MM.1S (cell line): ENCODE measurements around the gene EBF3.
A peak's percentile ranks its signal among the peaks of the same experiment; 100 is the strongest.

Experiments
- DNase-seq: peaks from one replicate; pipeline ENCODE4 v3.0.0-alpha.2; 2015
- H2AFZ ChIP-seq: fragments of 300-600 bp; sonication (generic); 2 replicates; pipeline ENCODE4 v1.6.0; 2016; ENCODE audit warnings: antibody characterized with exemption, low read length
- H3F3A ChIP-seq: fragments of 300-600 bp; sonication (generic); 2 replicates; pipeline ENCODE4 v1.6.1; 2016; ENCODE audit warnings: mild to moderate bottlenecking, antibody characterized with exemption, low read length, moderate library complexity, mixed read lengths; ENCODE audit not compliant: insufficient read depth
- H3K27ac ChIP-seq: fragments of 300-600 bp; sonication (generic); 2 replicates; pipeline ENCODE4 v1.5.1; 2016; ENCODE audit warnings: mild to moderate bottlenecking, low read length
- H3K27me3 ChIP-seq: fragments of 300-600 bp; sonication (generic); replicated peaks from 2 replicates; pipeline ENCODE4 v1.6.0; 2016; ENCODE audit warnings: low read length; ENCODE audit not compliant: insufficient read depth
- H3K36me3 ChIP-seq: fragments of 300-600 bp; sonication (generic); replicated peaks from 2 replicates; pipeline ENCODE4 v1.6.1; 2016; ENCODE audit warnings: mild to moderate bottlenecking, low read length, mixed read lengths; ENCODE audit not compliant: insufficient read depth
- H3K4me1 ChIP-seq: fragments of 300-600 bp; sonication (generic); 2 replicates; pipeline ENCODE4 v1.6.1; 2016; ENCODE audit warnings: low read length, mixed read lengths
- H3K4me2 ChIP-seq: fragments of 300-600 bp; sonication (generic); 2 replicates; pipeline ENCODE4 v1.6.0; 2016; ENCODE audit warnings: low read depth, low read length
- H3K4me3 ChIP-seq: fragments of 300-600 bp; sonication (generic); 2 replicates; pipeline ENCODE4 v1.5.1; 2016; ENCODE audit warnings: low read length, mixed read lengths
- H3K79me2 ChIP-seq: fragments of 300-600 bp; sonication (generic); 2 replicates; pipeline ENCODE4 v1.6.1; 2016; ENCODE audit warnings: mixed run types, low read length, mixed read lengths
- H3K9ac ChIP-seq: fragments of 300-600 bp; sonication (generic); 2 replicates; pipeline ENCODE4 v1.6.1; 2016; ENCODE audit warnings: low read length, mixed read lengths
- H3K9me2 ChIP-seq: fragments of 300-600 bp; sonication (generic); replicated peaks from 2 replicates; pipeline ENCODE4 v1.6.1; 2016; ENCODE audit warnings: mild to moderate bottlenecking, low read length, mixed read lengths; ENCODE audit not compliant: insufficient read depth
- H3K9me3 ChIP-seq: fragments of 300-600 bp; sonication (generic); replicated peaks from 2 replicates; pipeline ENCODE4 v1.6.1; 2016; ENCODE audit warnings: mild to moderate bottlenecking, low read length, mixed read lengths; ENCODE audit not compliant: insufficient read depth
- H4K20me1 ChIP-seq: fragments of 300-600 bp; sonication (generic); 2 replicates; pipeline ENCODE4 v1.6.1; 2016; ENCODE audit warnings: mild to moderate bottlenecking, low read length, moderate library complexity, mixed read lengths; ENCODE audit not compliant: insufficient read depth
- CTCF ChIP-seq: fragments of 300-600 bp; sonication (generic); IDR thresholded peaks from 2 replicates; pipeline ENCODE4 v1.5.1; 2016; ENCODE audit warnings: antibody characterized with exemption, low read length, mixed read lengths
- EZH2 ChIP-seq: fragments of 300-600 bp; sonication (generic); optimal IDR thresholded peaks from 2 replicates; pipeline ENCODE3; 2017; ENCODE audit warnings: low read depth, mild to moderate bottlenecking, antibody characterized with exemption, low read length, mixed read lengths
- EZH2phosphoT487 ChIP-seq: fragments of 300-600 bp; sonication (generic); IDR thresholded peaks from 2 replicates; pipeline ENCODE4 v1.6.1; 2018; ENCODE audit warnings: antibody characterized with exemption, low read length

EBF3 gene

GRCh38 chr10:129877773-129878371 is 86.2 kb downstream of the EBF3 start:
- no peak overlapping the region for H3K4me3 ChIP-seq
- no peaks in the 10 kb centered on the region for H3K4me1 ChIP-seq
- no peak overlapping the region for H3K9ac ChIP-seq
- H3K9me3 ChIP-seq = no peaks in the 10 kb centered on the region
- H3K27ac ChIP-seq = no peak overlapping the region
- H3K27me3 ChIP-seq = no peaks in the 10 kb centered on the region
- TF ChIP-seq EZH2phosphoT487 = no peak
- peak; percentile 27 for TF ChIP-seq CTCF
- no peak for TF ChIP-seq EZH2
- no peak overlapping the region for H2AFZ ChIP-seq
- H3K36me3 ChIP-seq = no peaks in the 10 kb centered on the region
- no peaks in the 10 kb centered on the region for H3K79me2 ChIP-seq
- DNase-seq = no peak
- no peaks in the 10 kb centered on the region for H3F3A ChIP-seq
- H3K9me2 ChIP-seq = no peaks in the 10 kb centered on the region
- H3K4me2 ChIP-seq = no peak overlapping the region
- H4K20me1 ChIP-seq = no peaks in the 10 kb centered on the region

GRCh38 chr10:129876838-129877237 is 87.2 kb downstream of the EBF3 start:
- no peaks in the 10 kb centered on the region for H3F3A ChIP-seq
- H3K4me2 ChIP-seq = no peak overlapping the region
- TF ChIP-seq EZH2 (no peak), CTCF (no peak), EZH2phosphoT487 (no peak)
- no peak overlapping the region for H2AFZ ChIP-seq
- no peak overlapping the region for H3K4me3 ChIP-seq
- H3K27me3 ChIP-seq = no peaks in the 10 kb centered on the region
- no peaks in the 10 kb centered on the region for H3K4me1 ChIP-seq
- H3K27ac ChIP-seq = no peak overlapping the region
- H3K79me2 ChIP-seq = no peaks in the 10 kb centered on the region
- H3K9ac ChIP-seq = no peak overlapping the region
- no peak for DNase-seq
- no peaks in the 10 kb centered on the region for H3K9me3 ChIP-seq
- H4K20me1 ChIP-seq = no peaks in the 10 kb centered on the region
- H3K36me3 ChIP-seq = no peaks in the 10 kb centered on the region
- no peaks in the 10 kb centered on the region for H3K9me2 ChIP-seq

- Histone ChIP-seq H2AFZ (no peak overlapping the region), H3K9me2 (no peaks in the 10 kb centered on the region), H3F3A (no peaks in the 10 kb centered on the region), H3K27me3 (no peaks in the 10 kb centered on the region), H3K36me3 (no peaks in the 10 kb centered on the region), H3K4me3 (no peak overlapping the region), H4K20me1 (no peaks in the 10 kb centered on the region), H3K4me2 (no peak overlapping the region), H3K9ac (no peak overlapping the region), H3K9me3 (no peaks in the 10 kb centered on the region), H3K27ac (no peak overlapping the region), H3K4me1 (no peaks in the 10 kb centered on the region), H3K79me2 (no peaks in the 10 kb centered on the region)
- DNase-seq = no peak
- TF ChIP-seq EZH2phosphoT487 = no peak
- TF ChIP-seq CTCF = no peak
- no peak for TF ChIP-seq EZH2
These were observed 87.9 kb downstream of the EBF3 start for GRCh38 chr10:129875993-129876726.
